Muscle layer of colon (tissue), 2 donors: ENCODE measurements around the gene EXOSC5.

Experiments used
- H3K27ac ChIP-seq: one replicate; pipeline ENCODE4 v1.7.0; 2013; ENCODE audit warnings: low read depth, mild to moderate bottlenecking, low read length, moderate library complexity
- H3K27me3 ChIP-seq, 2 donors: one replicate each; pipeline ENCODE4 v1.7.0; 2013; ENCODE audit warnings: low read length in 2 of 2, mild to moderate bottlenecking in 2 of 2; ENCODE audit not compliant: insufficient read depth in 2 of 2, control insufficient read depth in 1 of 2
- H3K36me3 ChIP-seq: one replicate; pipeline ENCODE4 v1.7.0; 2013; ENCODE audit warnings: mild to moderate bottlenecking, low read length; ENCODE audit not compliant: insufficient read depth
- H3K4me1 ChIP-seq: one replicate; pipeline ENCODE4 v1.7.0; 2013; ENCODE audit warnings: mild to moderate bottlenecking, low read length; ENCODE audit not compliant: insufficient read depth
- H3K4me3 ChIP-seq, 2 donors: one replicate each; pipeline ENCODE4 v1.7.0; 2013; ENCODE audit warnings: low read length in 2 of 2, low read depth in 1 of 2, mild to moderate bottlenecking in 1 of 2, moderate library complexity in 1 of 2
- H3K9ac ChIP-seq: one replicate; pipeline ENCODE4 v1.7.0; 2013; ENCODE audit warnings: low read length
- H3K9me3 ChIP-seq: one replicate; pipeline ENCODE4 v1.7.0; 2013; ENCODE audit warnings: mild to moderate bottlenecking, low read length
- donor health status: abdominal sarcoma.
- donor health status: Adenocarcinoma of cecum.

The EXOSC5 gene

DNA sequence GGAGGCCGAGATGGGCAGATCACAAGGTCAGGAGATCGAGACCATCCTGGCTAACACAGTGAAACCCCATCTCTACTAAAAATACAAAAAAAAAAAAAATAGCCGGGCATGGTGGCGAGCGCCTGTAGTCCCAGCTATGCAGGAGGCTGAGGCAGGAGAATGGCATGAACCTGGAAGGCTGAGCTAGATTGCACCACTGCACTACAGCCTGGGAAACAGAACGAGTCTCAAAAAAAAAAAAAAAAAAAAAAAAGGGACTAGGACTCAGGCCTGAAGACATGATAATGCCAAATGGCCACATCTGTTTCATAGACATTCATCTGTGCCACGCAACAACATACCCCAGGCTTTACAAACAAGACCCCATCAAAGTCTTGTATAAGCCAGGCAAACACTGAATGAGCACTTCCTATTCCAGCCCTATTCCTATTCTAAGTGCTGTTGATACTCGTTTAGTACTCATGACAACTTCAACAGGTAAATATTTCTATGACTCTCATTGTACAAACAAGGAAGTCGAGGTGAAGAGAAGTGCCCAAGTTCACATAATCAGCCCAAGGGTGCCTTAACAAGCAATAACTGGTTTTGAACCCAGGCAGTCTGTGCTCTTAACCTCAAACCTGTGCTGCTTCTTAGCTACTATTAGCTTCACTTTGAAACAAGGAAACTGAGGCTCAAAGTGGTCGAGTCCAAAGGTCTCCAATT is 34.9 kb downstream of the EXOSC5 start:
- H3K9ac ChIP-seq, result no peak overlapping the region
- no peaks in the 10 kb centered on the region for H3K9me3 ChIP-seq
- H3K4me1 ChIP-seq, result peaks cover 15% of the 10 kb centered on the region
- H3K4me3 ChIP-seq, result no peak overlapping the region
- no peak overlapping the region for H3K27ac ChIP-seq
- H3K36me3 ChIP-seq, result no peaks in the 10 kb centered on the region
- no peaks in the 10 kb centered on the region for H3K27me3 ChIP-seq

GRCh38 chr19:41359741-41360140 is 37.4 kb downstream of the EXOSC5 start:
- Histone ChIP-seq H3K27me3 (no peaks in the 10 kb centered on the region), H3K9me3 (no peaks in the 10 kb centered on the region), H3K9ac (no peak overlapping the region), H3K27ac (no peak overlapping the region), H3K4me1 (peaks cover 12% of the 10 kb centered on the region), H3K36me3 (no peaks in the 10 kb centered on the region), H3K4me3 (no peak overlapping the region)

- no peaks in the 10 kb centered on the region for H3K36me3 ChIP-seq
- H3K27ac ChIP-seq, result no peak overlapping the region
- no peak overlapping the region for H3K9ac ChIP-seq
- peaks cover 8% of the 10 kb centered on the region for H3K4me1 ChIP-seq
- no peak overlapping the region for H3K4me3 ChIP-seq
- no peaks in the 10 kb centered on the region for H3K27me3 ChIP-seq
- no peaks in the 10 kb centered on the region for H3K9me3 ChIP-seq
Observed at GRCh38 chr19:41357746-41358145, 39.4 kb downstream of the EXOSC5 start.

DNA sequence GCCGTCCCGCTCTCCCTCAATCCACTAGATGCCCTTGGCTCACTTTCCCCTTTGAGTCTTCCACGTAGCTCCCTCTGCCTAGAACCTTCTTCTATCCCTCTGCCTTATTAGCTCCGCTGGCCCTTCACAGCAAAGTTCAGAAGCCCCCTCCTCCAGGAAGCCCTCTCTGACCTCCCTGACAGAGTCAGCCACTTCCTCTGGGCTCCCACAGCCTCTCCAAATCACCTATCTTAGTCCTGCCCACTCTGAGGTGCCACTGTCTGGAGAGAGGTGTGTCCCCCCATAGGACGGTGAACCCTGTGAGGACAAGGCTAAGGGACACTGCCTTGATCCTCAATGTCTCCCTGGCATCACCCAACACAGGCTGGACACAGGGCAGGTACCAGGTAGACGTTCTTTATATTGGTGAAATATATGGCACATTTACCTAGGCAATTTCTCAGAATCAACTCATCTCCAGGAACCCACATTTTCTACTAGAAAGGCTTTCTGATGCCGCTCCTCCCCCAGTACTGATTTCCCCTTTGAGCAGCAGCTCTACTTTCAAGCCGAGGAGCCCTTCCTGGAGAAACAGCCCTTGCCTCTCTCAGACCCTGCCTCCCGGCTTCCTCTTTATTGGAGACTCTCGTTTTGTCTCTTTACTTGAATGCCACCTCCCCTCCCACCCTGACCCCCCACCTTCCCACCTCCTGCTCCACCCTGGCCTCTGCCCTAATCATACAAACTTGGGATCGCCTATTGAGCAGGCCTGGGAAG is 40.0 kb downstream of the EXOSC5 start:
- Histone ChIP-seq H3K9ac (no peak overlapping the region), H3K4me3 (no peak overlapping the region), H3K4me1 (peaks cover 10% of the 10 kb centered on the region), H3K36me3 (no peaks in the 10 kb centered on the region), H3K27ac (no peak overlapping the region), H3K27me3 (no peaks in the 10 kb centered on the region), H3K9me3 (no peaks in the 10 kb centered on the region)

DNA sequence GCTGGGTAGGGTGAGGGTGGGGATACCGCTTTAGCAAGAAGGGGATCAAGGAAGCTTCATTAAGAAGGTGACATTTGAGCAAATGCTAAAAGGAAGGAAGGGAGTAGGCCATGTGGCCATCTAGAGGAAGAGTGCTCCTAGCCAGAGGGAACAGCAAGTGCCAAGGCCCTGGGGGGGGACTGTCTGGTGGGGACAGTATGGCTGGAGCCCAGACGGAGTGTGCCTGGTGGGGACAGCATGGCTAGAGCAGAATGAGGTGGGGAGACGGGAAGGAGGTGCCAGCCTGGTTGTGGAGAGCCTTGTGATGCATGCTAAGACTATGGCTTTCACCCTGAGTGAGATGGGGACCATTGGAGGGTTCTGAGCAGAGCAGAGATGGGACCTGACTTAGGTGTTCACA is 41.4 kb downstream of the EXOSC5 start:
- no peaks in the 10 kb centered on the region for H3K9me3 ChIP-seq
- H3K4me3 ChIP-seq, result no peak overlapping the region
- no peaks in the 10 kb centered on the region for H3K36me3 ChIP-seq
- H3K27ac ChIP-seq, result no peak overlapping the region
- H3K27me3 ChIP-seq, result no peaks in the 10 kb centered on the region
- no peak overlapping the region for H3K9ac ChIP-seq
- H3K4me1 ChIP-seq, result peaks cover 15% of the 10 kb centered on the region

DNA sequence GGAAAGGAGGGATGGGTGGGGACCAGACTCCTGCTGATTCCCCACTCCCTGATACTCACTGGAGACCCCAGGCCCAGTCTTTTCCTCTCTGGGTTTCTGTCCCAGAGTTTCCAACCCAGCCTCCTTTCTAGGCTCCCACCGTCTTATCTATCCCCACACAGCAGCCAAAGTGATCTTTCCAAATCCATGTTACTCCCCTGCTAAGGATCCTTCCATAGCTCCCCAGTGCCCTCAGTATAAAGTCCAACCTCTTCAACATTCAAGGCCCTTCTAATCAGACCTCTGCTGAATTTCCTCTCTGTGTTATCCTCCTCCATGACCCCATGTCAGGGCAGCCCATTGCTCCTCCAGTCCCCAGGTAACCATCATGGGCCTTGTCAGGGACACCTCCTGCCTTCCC is 42.1 kb downstream of the EXOSC5 start:
- Histone ChIP-seq H3K4me1 (peaks cover 19% of the 10 kb centered on the region), H3K4me3 (no peak overlapping the region), H3K27ac (no peak overlapping the region)

GRCh38 chr19:41354343-41354953 is 42.7 kb downstream of the EXOSC5 start:
- no peak overlapping the region for H3K9ac ChIP-seq
- peak overlapping the region; percentile 67 to 85 for H3K4me3 ChIP-seq
- peak overlapping the region; percentile 65 for H3K27ac ChIP-seq
- no peaks in the 10 kb centered on the region for H3K27me3 ChIP-seq
- no peaks in the 10 kb centered on the region for H3K9me3 ChIP-seq
- no peaks in the 10 kb centered on the region for H3K36me3 ChIP-seq
- H3K4me1 ChIP-seq, result peaks cover 19% of the 10 kb centered on the region

More for the DNA sequence above, 42.1 kb downstream of the EXOSC5 start:
- H3K9ac ChIP-seq, result no peak overlapping the region
- H3K9me3 ChIP-seq, result no peaks in the 10 kb centered on the region
- H3K36me3 ChIP-seq, result no peaks in the 10 kb centered on the region
- H3K27me3 ChIP-seq, result no peaks in the 10 kb centered on the region

- H3K9ac ChIP-seq, result peak within 1 kb of the TSS; percentile 57
- H3K9me3 ChIP-seq, result no peaks in the 10 kb centered on the region
- H3K27me3 ChIP-seq, result no peaks in the 10 kb centered on the region
- peak within 1 kb of the TSS; percentile 65 for H3K27ac ChIP-seq
- H3K36me3 ChIP-seq, result no peaks in the 10 kb centered on the region
- peak within 1 kb of the TSS; percentile 67 to 85 for H3K4me3 ChIP-seq
- peaks cover 19% of the 10 kb centered on the region for H3K4me1 ChIP-seq
Observed at GRCh38 chr19:41353466-41354342, 43.5 kb downstream of the EXOSC5 start, which contains the start of gene TGFB1. TSS of gene TGFB1 (minus strand) at chr19:41353922. CDS start at chr19:41353044, 878 bp downstream.

- H3K9me3 ChIP-seq, result no peaks in the 10 kb centered on the region
- peak overlapping the region; percentile 57 for H3K9ac ChIP-seq
- H3K36me3 ChIP-seq, result peaks cover 4% of the 10 kb centered on the region
- peaks cover 19% of the 10 kb centered on the region for H3K4me1 ChIP-seq
- H3K4me3 ChIP-seq, result peak overlapping the region; percentile 67 to 85
- peak overlapping the region; percentile 65 for H3K27ac ChIP-seq
- no peaks in the 10 kb centered on the region for H3K27me3 ChIP-seq
Observed at GRCh38 chr19:41352609-41353465, 44.3 kb downstream of the EXOSC5 start.

DNA sequence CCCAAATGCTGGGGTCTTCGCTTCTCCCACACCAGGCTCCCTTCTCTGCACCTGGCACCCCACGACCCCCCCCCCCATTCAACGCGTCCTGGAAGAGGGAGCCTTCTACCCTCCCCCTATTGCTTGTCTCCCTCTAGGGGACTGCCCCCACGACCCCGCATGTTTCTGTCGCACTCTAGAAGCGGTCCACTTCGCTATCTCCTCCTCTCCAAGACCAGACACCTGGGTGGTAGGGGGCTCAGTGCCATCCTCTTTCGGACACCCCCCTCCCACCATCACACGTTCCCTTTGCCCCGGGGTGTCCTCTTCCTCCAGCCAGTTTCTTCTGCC is 44.9 kb downstream of the EXOSC5 start:
- no peaks in the 10 kb centered on the region for H3K27me3 ChIP-seq
- H3K36me3 ChIP-seq, result peaks cover 4% of the 10 kb centered on the region
- H3K9ac ChIP-seq, result peak overlapping the region; percentile 34
- peak overlapping the region; percentile 67 to 85 for H3K4me3 ChIP-seq
- no peaks in the 10 kb centered on the region for H3K9me3 ChIP-seq
- H3K27ac ChIP-seq, result peak overlapping the region; percentile 65
- H3K4me1 ChIP-seq, result peaks cover 19% of the 10 kb centered on the region
